ENCODE results near the gene GFOD1.

Gene GFOD1

DNA sequence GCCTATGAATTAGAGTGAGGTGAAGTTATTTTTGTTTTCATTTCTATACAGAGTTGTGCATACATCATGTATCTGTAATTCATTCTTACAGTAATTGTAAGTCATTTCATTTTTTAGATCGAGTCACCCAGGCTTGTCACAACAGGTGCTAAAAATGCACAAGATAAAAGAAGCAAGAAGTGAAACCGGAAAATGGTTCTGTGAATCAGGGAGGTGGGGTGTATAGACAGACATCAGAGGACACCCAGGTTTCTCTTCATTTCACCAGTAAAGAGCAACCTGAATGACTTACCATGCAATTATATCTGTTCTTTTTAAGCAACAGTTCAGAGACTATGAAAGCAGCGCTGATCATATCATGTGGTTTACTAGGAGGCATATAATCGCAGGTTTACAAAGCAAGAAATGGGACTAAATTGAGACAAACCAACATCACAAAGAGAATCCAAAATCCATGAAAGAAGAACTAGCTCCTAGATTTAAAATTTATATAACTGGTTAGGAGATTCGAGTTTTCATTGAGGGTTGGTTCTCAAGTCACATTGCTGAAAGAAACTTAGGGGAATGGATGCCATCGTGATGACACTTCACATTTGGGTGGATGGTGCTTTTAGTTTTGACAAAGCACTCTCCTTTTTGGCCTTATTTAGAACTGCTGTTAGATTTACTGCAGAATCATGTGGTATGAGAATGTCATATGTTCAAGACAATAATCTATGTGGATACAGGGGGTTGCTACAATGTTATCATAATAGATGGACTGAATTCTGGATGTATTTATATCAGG, 131.2 kb downstream of the GFOD1 start:
- TF ChIP-seq GLIS3 (CRISPR knock-in tag; IDR thresholded peaks at IDR 0.05) (no peak), ZNF565 (CRISPR knock-in tag; conservative IDR thresholded peaks at IDR 0.05; ENCODE audit: low read depth) (no peak), ISL1 (CRISPR knock-in tag; IDR thresholded peaks at IDR 0.05) (no peak), TCF4 (CRISPR knock-in tag; IDR thresholded peaks at IDR 0.05; ENCODE audit: borderline replicate concordance) (no peak), TSHZ2 (CRISPR knock-in tag; IDR thresholded peaks at IDR 0.05) (no peak), ZNF70 (CRISPR knock-in tag; IDR thresholded peaks at IDR 0.05) (no peak), ZNF8 (CRISPR knock-in tag; IDR thresholded peaks at IDR 0.05) (no peak), CSDC2 (CRISPR knock-in tag; IDR thresholded peaks at IDR 0.05) (no peak), OSR1 (CRISPR knock-in tag; IDR thresholded peaks at IDR 0.05) (no peak), ZFP30 (CRISPR knock-in tag; IDR thresholded peaks at IDR 0.05) (no peak)
- TF ChIP-seq, protein P1, sequence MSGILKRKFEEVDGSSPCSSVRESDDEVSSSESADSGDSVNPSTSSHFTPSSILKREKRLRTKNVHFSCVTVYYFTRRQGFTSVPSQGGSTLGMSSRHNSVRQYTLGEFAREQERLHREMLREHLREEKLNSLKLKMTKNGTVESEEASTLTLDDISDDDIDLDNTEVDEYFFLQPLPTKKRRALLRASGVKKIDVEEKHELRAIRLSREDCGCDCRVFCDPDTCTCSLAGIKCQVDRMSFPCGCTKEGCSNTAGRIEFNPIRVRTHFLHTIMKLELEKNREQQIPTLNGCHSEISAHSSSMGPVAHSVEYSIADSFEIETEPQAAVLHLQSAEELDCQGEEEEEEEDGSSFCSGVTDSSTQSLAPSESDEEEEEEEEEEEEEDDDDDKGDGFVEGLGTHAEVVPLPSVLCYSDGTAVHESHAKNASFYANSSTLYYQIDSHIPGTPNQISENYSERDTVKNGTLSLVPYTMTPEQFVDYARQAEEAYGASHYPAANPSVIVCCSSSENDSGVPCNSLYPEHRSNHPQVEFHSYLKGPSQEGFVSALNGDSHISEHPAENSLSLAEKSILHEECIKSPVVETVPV (CRISPR knock-in tag; IDR thresholded peaks at IDR 0.05): no peak
- TF ChIP-seq, protein P2, sequence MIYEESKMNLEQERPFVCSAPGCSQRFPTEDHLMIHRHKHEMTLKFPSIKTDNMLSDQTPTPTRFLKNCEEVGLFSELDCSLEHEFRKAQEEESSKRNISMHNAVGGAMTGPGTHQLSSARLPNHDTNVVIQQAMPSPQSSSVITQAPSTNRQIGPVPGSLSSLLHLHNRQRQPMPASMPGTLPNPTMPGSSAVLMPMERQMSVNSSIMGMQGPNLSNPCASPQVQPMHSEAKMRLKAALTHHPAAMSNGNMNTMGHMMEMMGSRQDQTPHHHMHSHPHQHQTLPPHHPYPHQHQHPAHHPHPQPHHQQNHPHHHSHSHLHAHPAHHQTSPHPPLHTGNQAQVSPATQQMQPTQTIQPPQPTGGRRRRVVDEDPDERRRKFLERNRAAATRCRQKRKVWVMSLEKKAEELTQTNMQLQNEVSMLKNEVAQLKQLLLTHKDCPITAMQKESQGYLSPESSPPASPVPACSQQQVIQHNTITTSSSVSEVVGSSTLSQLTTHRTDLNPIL (CRISPR knock-in tag; IDR thresholded peaks at IDR 0.05; ENCODE audit: low read depth): no peak
- no peak; the same call in 2 of the 3 replicates for ATAC-seq

- TF ChIP-seq, protein P2 (CRISPR knock-in tag; IDR thresholded peaks at IDR 0.05; ENCODE audit: low read depth): peak; percentile 49; the same call in 1 of the 2 replicates
- TF ChIP-seq, protein P1 (CRISPR knock-in tag; IDR thresholded peaks at IDR 0.05): no peak
- TF ChIP-seq CSDC2 (CRISPR knock-in tag; IDR thresholded peaks at IDR 0.05) (0 out of 2 replicates have a peak, but pooled peaks have one; percentile 47), ISL1 (CRISPR knock-in tag; IDR thresholded peaks at IDR 0.05) (peak; percentile 54), ZNF70 (CRISPR knock-in tag; IDR thresholded peaks at IDR 0.05) (no peak)
- peak; percentile 97 for ATAC-seq
Observed at GRCh38 chr6:13355043-13355945, 132.1 kb downstream of the GFOD1 start.

- ATAC-seq: peak; percentile 67
- TF ChIP-seq, protein P1 (CRISPR knock-in tag; IDR thresholded peaks at IDR 0.05): no peak
- no peak for TF ChIP-seq ARNTL (CRISPR knock-in tag; IDR thresholded peaks at IDR 0.05; ENCODE audit: borderline replicate concordance, low read depth)
- no peak for TF ChIP-seq SNAI2 (CRISPR knock-in tag; IDR thresholded peaks at IDR 0.05)
- no peak for TF ChIP-seq TOX (CRISPR knock-in tag; IDR thresholded peaks at IDR 0.05; ENCODE audit: borderline replicate concordance)
- no peak for TF ChIP-seq PPARA (CRISPR knock-in tag; IDR thresholded peaks at IDR 0.05; ENCODE audit: borderline replicate concordance)
- no peak for TF ChIP-seq CSDC2 (CRISPR knock-in tag; IDR thresholded peaks at IDR 0.05)
- TF ChIP-seq, protein P3, sequence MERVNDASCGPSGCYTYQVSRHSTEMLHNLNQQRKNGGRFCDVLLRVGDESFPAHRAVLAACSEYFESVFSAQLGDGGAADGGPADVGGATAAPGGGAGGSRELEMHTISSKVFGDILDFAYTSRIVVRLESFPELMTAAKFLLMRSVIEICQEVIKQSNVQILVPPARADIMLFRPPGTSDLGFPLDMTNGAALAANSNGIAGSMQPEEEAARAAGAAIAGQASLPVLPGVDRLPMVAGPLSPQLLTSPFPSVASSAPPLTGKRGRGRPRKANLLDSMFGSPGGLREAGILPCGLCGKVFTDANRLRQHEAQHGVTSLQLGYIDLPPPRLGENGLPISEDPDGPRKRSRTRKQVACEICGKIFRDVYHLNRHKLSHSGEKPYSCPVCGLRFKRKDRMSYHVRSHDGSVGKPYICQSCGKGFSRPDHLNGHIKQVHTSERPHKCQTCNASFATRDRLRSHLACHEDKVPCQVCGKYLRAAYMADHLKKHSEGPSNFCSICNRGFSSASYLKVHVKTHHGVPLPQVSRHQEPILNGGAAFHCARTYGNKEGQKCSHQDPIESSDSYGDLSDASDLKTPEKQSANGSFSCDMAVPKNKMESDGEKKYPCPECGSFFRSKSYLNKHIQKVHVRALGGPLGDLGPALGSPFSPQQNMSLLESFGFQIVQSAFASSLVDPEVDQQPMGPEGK (CRISPR knock-in tag; IDR thresholded peaks at IDR 0.05; ENCODE audit: borderline replicate concordance): no peak
- TF ChIP-seq TCF4 (CRISPR knock-in tag; IDR thresholded peaks at IDR 0.05; ENCODE audit: borderline replicate concordance): no peak
- no peak for TF ChIP-seq BACH2 (CRISPR knock-in tag; IDR thresholded peaks at IDR 0.05; ENCODE audit: borderline replicate concordance)
- TF ChIP-seq ZFP3 (CRISPR knock-in tag; IDR thresholded peaks at IDR 0.05): no peak
- no peak for TF ChIP-seq ZFP30 (CRISPR knock-in tag; IDR thresholded peaks at IDR 0.05)
Observed at GRCh38 chr6:13354331-13355042, 132.9 kb downstream of the GFOD1 start.

Data from SK-N-SH treated with all-trans-retinoic acid at 6 μM for 48 hours (cell line).